GM19099 (cell line): Measurements from ENCODE around the gene SLC4A1.

ENCODE experiments used
- POLR2A ChIP-seq: IDR thresholded peaks from 3 replicates; pipeline ENCODE4 v1.6.1; 2011; ENCODE audit warnings: low read depth; ENCODE audit not compliant: insufficient read length; ENCODE audit errors: extremely low read depth

The SLC4A1 gene

GRCh38 chr17:44253006-44253405 lies 14.9 kb downstream of the SLC4A1 start:
- no peak for TF ChIP-seq POLR2A

- no peak for TF ChIP-seq POLR2A
Measured at GRCh38 chr17:44251062-44251461, 16.9 kb downstream of the SLC4A1 start.

- TF ChIP-seq POLR2A, result no peak
Measured at GRCh38 chr17:44249501-44250246, 18.3 kb downstream of the SLC4A1 start.

- TF ChIP-seq POLR2A, result no peak
Measured at GRCh38 chr17:44247876-44248736, 19.8 kb downstream of the SLC4A1 start.

GRCh38 chr17:44247440-44247841 lies 20.5 kb downstream of the SLC4A1 start:
- no peak for TF ChIP-seq POLR2A

- TF ChIP-seq POLR2A, result no peak
Measured at GRCh38 chr17:44241106-44241624, 26.8 kb downstream of the SLC4A1 start.

GRCh38 chr17:44236444-44236991 lies 31.4 kb downstream of the SLC4A1 start:
- TF ChIP-seq POLR2A, result no peak

- TF ChIP-seq POLR2A, result no peak
Measured at GRCh38 chr17:44235583-44235936, 32.4 kb downstream of the SLC4A1 start.

- no peak for TF ChIP-seq POLR2A
Measured at GRCh38 chr17:44233582-44233981, 34.4 kb downstream of the SLC4A1 start.

GRCh38 chr17:44232061-44232460 lies 35.9 kb downstream of the SLC4A1 start:
- TF ChIP-seq POLR2A, result no peak

GRCh38 chr17:44230140-44230539 lies 37.8 kb downstream of the SLC4A1 start:
- no peak for TF ChIP-seq POLR2A

GRCh38 chr17:44229090-44229489 lies 38.8 kb downstream of the SLC4A1 start:
- no peak for TF ChIP-seq POLR2A

- no peak for TF ChIP-seq POLR2A
Measured at GRCh38 chr17:44223541-44224071, 44.3 kb downstream of the SLC4A1 start.

GRCh38 chr17:44222112-44222869 lies 45.6 kb downstream of the SLC4A1 start:
- peak; percentile 36 for TF ChIP-seq POLR2A

- peak; percentile 47 for TF ChIP-seq POLR2A
Measured at GRCh38 chr17:44221862-44222111, 46.1 kb downstream of the SLC4A1 start.

GRCh38 chr17:44221084-44221861 lies 46.7 kb downstream of the SLC4A1 start:
- TF ChIP-seq POLR2A, result peak; percentile 71
